Putamen (tissue), 1 donor: ENCODE measurements around the gene NPW.
A peak's percentile ranks its signal among the peaks of the same experiment; 100 is the strongest.
"Not testable (repeated sequence)": the region's sequence is repeated elsewhere in the genome, so short reads cannot be mapped to it uniquely, and the experiment has no call there.

Experiments used
- DNase-seq: peaks from one replicate; pipeline ENCODE4 v3.0.0-alpha.2; 2016; ENCODE audit warnings: low spot score

Gene NPW

GRCh38 chr16:2002406-2003230, 17.0 kb upstream of the NPW start:
- no peak for DNase-seq

- DNase-seq, result no peak
Observed at GRCh38 chr16:2003231-2003826, 16.3 kb upstream of the NPW start.

- DNase-seq, result peak; percentile 41
Observed at GRCh38 chr16:2003827-2004641, 15.6 kb upstream of the NPW start.

- DNase-seq, result no peak
Observed at GRCh38 chr16:2004795-2005517, 14.6 kb upstream of the NPW start.

DNA sequence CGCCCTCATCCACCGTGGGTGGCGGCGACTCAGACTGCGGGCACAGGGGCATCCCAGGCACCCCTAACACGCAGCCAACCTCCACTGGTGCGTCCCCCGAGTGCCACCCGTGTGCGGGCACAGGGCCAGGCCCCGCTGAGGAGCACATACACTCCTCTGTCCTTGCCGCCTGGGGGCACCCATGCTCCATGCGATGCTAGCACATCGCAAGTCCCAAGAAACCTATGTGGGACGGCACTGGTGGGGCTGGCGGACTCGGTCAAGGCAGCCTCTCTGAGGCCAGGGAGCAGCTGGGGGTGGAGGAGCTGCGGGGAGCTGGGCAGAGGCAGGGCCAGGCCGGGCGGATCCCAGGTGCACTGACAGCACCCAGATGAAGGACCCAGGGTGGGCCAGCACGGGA, 13.9 kb upstream of the NPW start:
- DNase-seq, result no peak

DNA sequence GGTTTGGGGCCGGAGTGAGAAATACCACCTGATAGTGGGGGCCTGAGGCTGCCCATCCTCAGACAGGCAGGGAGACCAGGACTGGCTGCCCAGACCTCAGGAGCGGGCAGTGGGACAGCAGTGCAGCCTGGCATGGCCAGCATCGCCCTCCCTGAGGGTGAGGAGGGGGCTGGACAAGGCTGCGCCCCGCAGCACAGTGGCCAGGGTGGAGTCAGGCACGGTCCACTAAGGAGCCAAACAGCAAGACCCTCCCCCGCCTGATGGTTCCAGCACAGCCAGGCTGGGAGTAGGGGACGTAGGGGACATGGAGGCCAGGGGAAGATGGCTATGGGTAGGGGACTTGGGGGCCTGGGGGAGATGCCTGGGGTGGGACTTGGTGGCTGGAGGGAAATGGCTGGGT, 13.3 kb upstream of the NPW start:
- no peak for DNase-seq

DNA sequence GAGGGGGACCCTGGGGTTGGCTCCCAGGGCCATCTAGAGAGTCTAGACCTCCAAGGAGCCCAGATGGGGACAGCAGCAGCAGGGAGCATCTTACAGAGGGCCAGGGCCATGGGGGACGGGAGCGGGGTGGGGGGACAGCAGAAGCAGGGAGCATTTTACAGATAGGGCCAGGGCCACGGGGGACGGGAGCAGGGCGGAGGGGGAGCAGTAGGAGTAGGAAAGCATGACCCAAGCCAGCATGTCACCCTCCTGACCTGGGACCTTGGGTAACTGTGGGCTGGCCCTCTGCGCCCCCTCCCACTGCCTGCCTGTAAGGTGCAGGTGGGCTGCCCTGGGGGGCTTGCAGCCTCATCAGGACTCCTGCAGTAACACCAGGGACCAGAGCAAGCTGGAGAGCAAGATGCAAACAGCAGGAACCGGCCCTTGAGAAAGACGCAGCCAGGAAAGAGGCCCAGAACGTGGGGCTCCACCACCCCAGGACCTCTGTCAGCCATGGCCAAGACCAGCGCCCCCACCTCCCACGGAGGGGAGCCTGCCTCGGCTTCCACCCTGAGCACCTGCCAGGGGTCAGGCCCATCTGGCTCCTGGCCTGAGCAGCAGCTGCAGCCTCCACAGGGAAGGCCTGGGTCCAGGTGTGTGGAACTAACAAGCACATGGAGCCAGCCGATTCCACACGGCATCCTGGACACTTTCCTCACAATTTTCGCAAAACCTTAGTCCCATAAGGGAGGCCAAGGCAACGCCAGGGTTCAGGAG, 12.3 kb upstream of the NPW start:
- no peak for DNase-seq

- DNase-seq, result no peak
Observed at GRCh38 chr16:2008009-2008526, 11.5 kb upstream of the NPW start.

DNA sequence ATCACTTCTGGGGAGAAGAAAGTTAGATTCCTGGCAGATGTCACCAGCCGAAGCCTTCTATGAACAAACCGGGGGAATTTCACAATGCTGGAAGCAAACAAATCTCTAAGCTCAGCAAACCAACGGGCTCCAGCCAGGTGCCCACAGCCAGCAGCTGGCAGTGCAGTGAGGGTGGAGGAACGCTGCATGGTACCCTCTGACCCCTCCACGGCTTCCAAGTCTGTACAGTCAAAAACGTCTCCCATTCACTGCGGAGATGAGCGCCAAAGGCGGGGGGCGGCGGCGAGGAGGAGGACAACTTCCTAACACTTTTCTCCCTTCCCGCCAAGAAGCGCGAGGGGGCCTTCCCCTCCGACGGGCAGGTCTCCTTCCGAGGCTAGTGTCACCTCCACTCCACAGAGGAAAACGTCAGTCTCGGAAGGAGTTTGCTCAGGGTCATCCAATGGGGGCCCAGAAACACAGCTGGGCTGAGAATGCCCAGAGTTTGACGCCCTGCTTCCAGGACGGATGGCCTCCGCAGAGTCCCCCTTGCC, 10.9 kb upstream of the NPW start:
- no peak for DNase-seq

DNA sequence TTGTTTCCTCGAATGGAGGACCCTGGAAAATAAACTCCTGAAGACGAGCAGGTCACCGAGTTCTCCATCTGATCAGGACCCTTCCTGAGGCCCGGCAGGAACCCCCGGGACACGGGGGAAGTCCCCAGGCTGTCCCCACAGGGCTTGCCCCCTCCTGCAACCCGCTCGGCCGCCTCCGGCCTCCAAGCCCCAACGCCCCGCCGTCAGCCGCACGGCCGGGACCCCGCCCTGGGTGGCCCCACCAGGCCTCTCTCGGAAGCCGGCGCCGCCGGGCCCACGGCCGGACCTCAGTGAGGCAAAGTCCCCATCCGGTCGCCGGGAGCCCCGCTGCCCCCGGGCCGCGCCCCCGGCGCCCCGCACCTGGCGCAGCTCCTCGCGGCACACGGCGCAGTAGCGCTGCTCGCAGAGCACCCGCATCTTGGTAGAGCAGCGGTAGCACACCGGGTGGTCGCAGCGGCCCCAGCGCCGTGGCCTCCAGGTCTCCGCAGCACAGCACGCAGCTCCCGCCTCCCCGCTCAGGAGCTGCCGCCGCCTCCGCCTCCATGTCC, 10.3 kb upstream of the NPW start:
- no peak for DNase-seq

GRCh38 chr16:2009791-2010510, 9.6 kb upstream of the NPW start, which contains the start of gene ZNF598:
Gene ZNF598 (minus strand): TSS chr16:2009821.
- peak; percentile 90 for DNase-seq

GRCh38 chr16:2011726-2012125, 7.9 kb upstream of the NPW start:
- not testable (repeated sequence) for DNase-seq

DNA sequence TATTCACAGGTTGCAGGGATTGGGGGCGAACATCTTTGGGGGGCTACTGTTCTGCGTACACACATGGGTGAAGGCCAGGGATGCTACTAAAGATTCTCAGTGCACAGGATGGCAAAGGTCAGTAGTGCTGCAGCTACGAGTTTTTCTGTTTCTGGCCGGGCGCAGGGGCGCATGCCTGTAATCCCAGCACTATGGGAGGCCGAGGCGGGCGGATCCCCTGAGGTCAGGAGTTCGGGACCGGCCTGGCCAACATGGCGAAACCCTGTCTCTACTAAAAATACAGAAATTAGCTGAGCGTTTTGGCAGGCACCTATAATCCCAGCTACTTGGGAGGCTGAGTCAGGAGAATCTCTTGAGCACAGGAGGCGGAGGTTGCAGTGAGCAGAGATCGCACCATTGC, 6.1 kb upstream of the NPW start:
- DNase-seq, result no peak

DNA sequence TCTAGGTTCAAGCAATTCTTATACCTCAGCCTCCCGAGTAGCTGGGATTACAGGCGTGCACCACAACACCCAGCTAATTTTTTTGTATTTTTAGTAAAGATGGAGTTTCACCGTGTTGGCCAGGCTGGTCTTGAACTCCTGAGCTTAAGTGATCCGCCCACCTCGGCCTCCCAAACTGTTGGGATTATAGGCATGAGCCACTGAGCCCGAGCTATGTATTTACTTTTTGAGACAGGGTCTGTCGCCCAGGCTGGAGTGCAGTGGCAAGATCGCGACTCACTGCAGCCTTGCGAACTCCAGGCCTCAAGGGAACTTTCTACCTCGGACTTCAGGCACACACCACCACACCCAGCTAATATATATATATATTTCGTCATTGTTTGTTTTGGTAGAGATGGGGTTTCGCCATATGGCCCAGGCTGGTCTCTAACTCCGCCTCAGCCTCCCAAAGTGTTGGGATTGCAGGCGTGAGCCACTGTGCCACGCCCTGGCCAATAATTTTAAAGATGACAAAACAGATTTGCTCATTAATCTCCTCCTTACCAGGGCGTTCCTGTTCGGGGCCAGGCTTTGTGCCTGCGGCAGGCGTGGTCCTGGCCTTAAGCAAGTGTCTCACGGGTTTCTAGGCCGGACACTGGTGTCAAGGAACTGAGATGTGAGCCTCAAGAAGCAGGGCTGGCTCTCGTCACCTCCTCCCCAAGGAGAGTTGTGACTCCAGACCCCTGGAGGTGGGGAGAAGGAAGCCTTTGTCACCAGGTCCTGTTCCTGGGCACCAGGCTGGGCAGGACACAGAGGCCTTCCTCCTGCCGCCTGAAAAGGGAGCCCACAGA, 4.3 kb upstream of the NPW start:
- DNase-seq, result no peak

DNA sequence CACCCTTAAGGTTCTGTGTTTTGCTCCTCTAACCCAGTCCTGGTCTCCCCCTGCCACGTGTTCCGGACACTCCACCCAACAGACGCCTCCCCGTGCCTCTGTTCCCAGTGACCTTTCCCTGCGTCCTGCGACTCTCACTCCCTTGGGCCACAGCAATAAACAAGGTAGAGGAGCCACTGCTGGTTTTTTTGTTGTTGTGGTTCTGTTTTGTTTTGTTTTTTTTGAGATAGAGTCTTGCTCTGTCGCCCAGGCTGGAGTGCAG, 3.7 kb upstream of the NPW start:
- no peak for DNase-seq

DNA sequence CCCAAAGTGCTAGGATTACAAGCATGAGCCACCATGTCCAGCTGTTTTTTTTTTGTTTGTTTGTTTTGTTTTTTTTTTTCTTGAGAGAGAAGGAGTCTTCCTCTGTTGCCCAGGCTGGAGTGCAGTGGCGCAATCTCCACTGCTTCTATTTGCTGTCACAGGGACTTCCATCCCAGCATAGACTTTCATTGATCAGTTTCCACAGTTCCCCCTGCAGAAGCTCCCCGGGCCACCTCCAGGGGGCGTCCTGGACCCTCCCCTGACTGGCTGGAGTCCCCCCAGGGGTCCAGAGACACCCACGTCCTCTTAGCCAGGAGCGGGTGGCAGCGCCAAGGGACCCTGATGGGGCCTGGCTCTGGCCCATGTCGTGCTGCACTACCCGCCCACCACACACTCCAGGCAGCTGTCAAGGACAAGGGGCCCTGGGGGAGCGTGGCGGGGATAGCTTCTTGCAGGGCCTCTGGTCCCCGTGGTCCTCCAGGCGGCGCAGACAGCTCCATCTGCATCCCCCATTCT, 3.1 kb upstream of the NPW start:
- no peak for DNase-seq

DNA sequence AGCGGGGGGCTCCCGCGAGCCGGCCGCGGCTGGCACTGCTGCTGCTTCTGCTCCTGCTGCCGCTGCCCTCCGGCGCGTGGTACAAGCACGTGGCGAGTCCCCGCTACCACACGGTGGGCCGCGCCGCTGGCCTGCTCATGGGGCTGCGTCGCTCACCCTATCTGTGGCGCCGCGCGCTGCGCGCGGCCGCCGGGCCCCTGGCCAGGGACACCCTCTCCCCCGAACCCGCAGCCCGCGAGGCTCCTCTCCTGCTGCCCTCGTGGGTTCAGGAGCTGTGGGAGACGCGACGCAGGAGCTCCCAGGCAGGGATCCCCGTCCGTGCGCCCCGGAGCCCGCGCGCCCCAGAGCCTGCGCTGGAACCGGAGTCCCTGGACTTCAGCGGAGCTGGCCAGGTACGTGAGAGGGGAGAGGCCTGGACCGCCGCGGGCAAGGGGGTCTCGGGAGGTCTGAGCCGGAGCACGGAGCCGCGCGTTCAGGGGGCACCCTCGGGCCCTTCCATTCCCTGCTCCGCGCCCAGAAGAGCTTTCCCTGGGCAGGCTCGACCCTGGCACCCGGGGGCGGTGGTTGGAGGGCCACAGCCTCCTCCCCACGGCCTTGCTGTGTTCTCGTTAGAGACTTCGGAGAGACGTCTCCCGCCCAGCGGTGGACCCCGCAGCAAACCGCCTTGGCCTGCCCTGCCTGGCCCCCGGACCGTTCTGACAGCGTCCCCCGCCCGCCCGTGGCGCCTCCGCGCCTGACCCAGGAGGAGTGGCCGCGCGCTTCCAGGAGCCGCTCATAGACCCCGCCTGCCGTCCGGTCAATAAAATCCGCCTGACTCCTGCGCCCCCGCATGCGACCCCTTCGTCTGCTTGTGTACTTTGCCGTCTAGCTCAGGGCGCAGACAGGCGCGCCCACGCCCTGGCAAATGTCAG, 591 bp downstream of the NPW start:
- DNase-seq, result no peak

- no peak for DNase-seq
Observed at GRCh38 chr16:2022723-2023091, 3.1 kb downstream of the NPW start.
